Measurements from ENCODE around the gene BRINP3. TPM values are rescaled to one million over a fixed set of nuclear protein-coding genes. Genes with fewer than 3 reads are reported as not detected.
A peak's percentile ranks its signal among the peaks of the same experiment; 100 is the strongest.

The BRINP3 gene
- total RNA-seq, 6 donors from 2014 or later, result 0.17 to 1.6 (median 1.1) TPM; not detected in 2

DNA sequence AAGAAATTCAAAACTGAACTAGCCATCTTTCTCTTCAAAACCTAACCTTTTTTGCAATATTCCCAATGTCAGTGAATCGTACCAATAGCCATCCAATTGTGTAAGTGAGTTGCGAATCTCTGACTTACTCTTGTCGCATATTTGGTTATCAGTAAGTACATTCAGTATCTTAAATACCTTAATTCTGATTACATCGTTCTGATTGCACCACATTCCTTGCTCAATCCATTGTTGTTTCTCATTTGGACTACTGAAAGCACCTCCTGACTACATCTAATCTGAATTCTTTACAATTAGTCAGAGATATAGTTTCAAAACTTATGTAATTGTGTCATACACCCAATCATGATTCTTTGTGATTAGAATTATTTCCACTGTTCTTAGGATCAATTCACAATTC, 16.8 kb upstream of the BRINP3 start:
- DNase-seq (no peak), ATAC-seq (ENCODE audit: low FRiP score in 2 of 2) (no peak)
- Histone ChIP-seq H3K9me3 (no peaks in the 10 kb centered on the region), H3K27me3 (no peaks in the 10 kb centered on the region), H3K36me3 (no peaks in the 10 kb centered on the region), H3K4me3 (no peak overlapping the region), H3K4me1 (no peaks in the 10 kb centered on the region), H3K27ac (no peak overlapping the region)
- TF ChIP-seq POLR2A (IDR thresholded peaks at IDR 0.05), result no peak
- TF ChIP-seq, protein P1, sequence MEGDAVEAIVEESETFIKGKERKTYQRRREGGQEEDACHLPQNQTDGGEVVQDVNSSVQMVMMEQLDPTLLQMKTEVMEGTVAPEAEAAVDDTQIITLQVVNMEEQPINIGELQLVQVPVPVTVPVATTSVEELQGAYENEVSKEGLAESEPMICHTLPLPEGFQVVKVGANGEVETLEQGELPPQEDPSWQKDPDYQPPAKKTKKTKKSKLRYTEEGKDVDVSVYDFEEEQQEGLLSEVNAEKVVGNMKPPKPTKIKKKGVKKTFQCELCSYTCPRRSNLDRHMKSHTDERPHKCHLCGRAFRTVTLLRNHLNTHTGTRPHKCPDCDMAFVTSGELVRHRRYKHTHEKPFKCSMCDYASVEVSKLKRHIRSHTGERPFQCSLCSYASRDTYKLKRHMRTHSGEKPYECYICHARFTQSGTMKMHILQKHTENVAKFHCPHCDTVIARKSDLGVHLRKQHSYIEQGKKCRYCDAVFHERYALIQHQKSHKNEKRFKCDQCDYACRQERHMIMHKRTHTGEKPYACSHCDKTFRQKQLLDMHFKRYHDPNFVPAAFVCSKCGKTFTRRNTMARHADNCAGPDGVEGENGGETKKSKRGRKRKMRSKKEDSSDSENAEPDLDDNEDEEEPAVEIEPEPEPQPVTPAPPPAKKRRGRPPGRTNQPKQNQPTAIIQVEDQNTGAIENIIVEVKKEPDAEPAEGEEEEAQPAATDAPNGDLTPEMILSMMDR (IDR thresholded peaks at IDR 0.05), result no peak
- TF ChIP-seq POLR2AphosphoS5 (IDR thresholded peaks at IDR 0.05), result no peak
- no peak for TF ChIP-seq EP300 (IDR thresholded peaks at IDR 0.05)
- WGBS, 2 donors, result 82 to 85% methylated on average over 4 of the region's 4 CpGs

DNA sequence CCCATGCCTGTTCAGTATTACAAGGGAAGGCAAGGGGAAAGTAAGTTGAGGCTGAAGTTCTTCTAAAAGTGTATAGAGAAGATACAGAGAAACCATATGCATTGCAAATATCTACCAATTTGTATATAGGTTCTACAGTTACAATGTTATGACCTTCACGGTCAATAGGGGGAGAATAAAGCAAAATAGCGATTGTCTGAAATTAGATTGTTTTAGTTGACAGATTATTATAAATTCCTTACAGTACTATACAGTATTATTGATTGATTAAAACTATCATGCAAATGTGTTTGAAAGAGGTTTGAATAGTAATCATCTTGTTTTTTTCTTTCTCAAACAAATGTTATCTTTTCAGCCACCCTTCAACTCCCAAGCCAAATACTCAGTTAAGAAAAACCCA, 13.7 kb upstream of the BRINP3 start:
- Histone ChIP-seq H3K27ac (no peak overlapping the region), H3K4me3 (no peak overlapping the region), H3K27me3 (no peaks in the 10 kb centered on the region), H3K4me1 (no peaks in the 10 kb centered on the region), H3K36me3 (no peaks in the 10 kb centered on the region), H3K9me3 (no peaks in the 10 kb centered on the region)
- DNase-seq, result no peak
- ATAC-seq (ENCODE audit: low FRiP score in 2 of 2), result no peak
- 86 to 91% methylated on average over 2 of the region's 2 CpGs for WGBS, 2 donors
- TF ChIP-seq POLR2A (IDR thresholded peaks at IDR 0.05) (no peak), POLR2AphosphoS5 (IDR thresholded peaks at IDR 0.05) (no peak), EP300 (IDR thresholded peaks at IDR 0.05) (no peak)
- TF ChIP-seq, protein P1 (IDR thresholded peaks at IDR 0.05), result no peak

DNA sequence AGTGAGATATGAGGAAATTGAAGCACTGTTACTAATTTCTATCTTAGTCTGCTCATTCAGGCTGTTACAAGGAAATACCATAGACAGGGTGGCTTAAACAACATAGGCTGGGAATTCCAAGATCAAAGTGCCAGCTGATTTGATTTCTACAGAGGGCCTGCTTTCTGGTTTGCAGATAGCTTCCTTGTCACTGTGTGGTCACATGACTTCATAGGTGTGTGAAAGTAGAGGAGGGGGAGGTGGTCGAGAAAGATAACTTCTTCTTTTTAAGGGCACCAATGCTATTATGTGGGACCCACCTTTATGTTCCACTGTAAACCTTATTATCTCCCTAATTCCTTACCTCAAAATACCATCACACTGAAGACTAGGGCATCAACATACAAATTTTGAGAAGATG, 6.4 kb upstream of the BRINP3 start:
- no peak for ATAC-seq (ENCODE audit: low FRiP score in 2 of 2)
- TF ChIP-seq, protein P1 (IDR thresholded peaks at IDR 0.05), result no peak
- TF ChIP-seq POLR2A (IDR thresholded peaks at IDR 0.05) (no peak), EP300 (IDR thresholded peaks at IDR 0.05) (no peak), POLR2AphosphoS5 (IDR thresholded peaks at IDR 0.05) (no peak)
- Histone ChIP-seq H3K4me3 (no peak overlapping the region), H3K9me3 (no peaks in the 10 kb centered on the region), H3K27me3 (no peaks in the 10 kb centered on the region), H3K4me1 (peaks cover 0 to 2% (median 0%) of the 10 kb centered on the region in 4 donors), H3K36me3 (no peaks in the 10 kb centered on the region), H3K27ac (no peak overlapping the region)
- 60 to 70% methylated on average over 1 of the region's 1 CpG for WGBS, 2 donors
- no peak for DNase-seq

DNA sequence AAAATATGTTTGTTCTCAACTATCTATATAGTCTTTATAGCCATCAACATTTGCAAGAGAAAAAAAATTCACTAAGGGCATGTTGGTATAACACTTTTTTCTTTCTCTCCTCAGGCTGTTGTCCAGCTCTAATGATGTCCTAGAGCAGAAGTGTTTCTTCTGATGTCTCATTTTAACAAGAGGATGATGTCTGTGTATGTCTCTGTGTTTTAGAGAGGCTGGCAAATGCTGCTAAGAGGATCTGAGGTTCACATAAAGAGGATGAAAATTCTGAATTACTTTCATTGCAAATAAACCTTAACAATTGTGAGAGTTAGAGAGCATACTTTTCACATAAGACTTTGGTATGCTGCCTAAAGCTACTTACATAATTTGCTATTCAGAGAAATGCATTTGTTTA, 2.6 kb upstream of the BRINP3 start:
- Histone ChIP-seq H3K27me3 (no peaks in the 10 kb centered on the region), H3K4me1 (peaks cover 0 to 16% (median 7%) of the 10 kb centered on the region in 4 donors), H3K36me3 (no peaks in the 10 kb centered on the region), H3K9me3 (no peaks in the 10 kb centered on the region), H3K4me3 (no peak overlapping the region), H3K27ac (no peak overlapping the region)
- TF ChIP-seq POLR2AphosphoS5 (IDR thresholded peaks at IDR 0.05), result no peak
- no peak for TF ChIP-seq EP300 (IDR thresholded peaks at IDR 0.05)
- TF ChIP-seq, protein P1 (IDR thresholded peaks at IDR 0.05), result no peak
- TF ChIP-seq POLR2A (IDR thresholded peaks at IDR 0.05), result no peak
- DNase-seq (no peak), ATAC-seq (ENCODE audit: low FRiP score in 2 of 2) (no peak)

DNA sequence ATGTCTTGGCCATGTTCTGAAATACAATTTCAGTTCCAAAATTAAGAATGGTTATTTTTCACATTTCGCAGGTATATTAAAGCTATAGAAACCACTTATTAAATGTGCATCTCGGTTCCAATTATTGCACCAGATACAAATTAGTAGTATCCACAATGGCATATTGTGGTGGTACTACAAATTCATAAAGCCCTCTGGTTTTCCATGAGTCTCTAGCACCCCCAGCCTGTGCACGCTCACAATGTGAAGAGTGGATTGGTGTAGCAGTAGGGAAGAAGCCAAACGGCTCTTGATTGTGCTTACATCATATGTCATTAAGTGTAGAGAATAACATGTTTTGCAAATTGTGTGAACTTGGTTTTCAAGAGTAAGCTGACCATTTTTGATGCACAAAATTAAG, 1.9 kb upstream of the BRINP3 start:
- ATAC-seq (ENCODE audit: low FRiP score in 2 of 2) (no peak), DNase-seq (no peak)
- no peaks in the 10 kb centered on the region for H3K27me3 ChIP-seq
- peaks cover 0 to 18% (median 8%) of the 10 kb centered on the region in 4 donors for H3K4me1 ChIP-seq
- no peak for TF ChIP-seq POLR2AphosphoS5 (IDR thresholded peaks at IDR 0.05)
- TF ChIP-seq, protein P1 (IDR thresholded peaks at IDR 0.05), result no peak
- TF ChIP-seq EP300 (IDR thresholded peaks at IDR 0.05), result no peak
- TF ChIP-seq POLR2A (IDR thresholded peaks at IDR 0.05), result no peak
- H3K27ac ChIP-seq, result no peak overlapping the region
- no peaks in the 10 kb centered on the region for H3K36me3 ChIP-seq
- no peaks in the 10 kb centered on the region for H3K9me3 ChIP-seq
- 37 to 44% methylated on average over 4 of the region's 4 CpGs for WGBS, 2 donors
- peak overlapping the region in 1 of 4 donors; percentile 39 for H3K4me3 ChIP-seq

Data from upper lobe of left lung (tissue), 6 donors.